GM19395 (cell line): ENCODE results near the gene ATF1.
"Not testable (repeated sequence)": the region's sequence is repeated elsewhere in the genome, so short reads cannot be mapped to it uniquely, and the experiment has no call there.

Experiments
- ATAC-seq: cut with Tn5 transposase; IDR thresholded peaks from one replicate; pipeline ENCODE4 v1.9.1; 2021; ENCODE audit warnings: mild to moderate bottlenecking, moderate library complexity; ENCODE audit not compliant: unreplicated experiment

The ATF1 gene

DNA sequence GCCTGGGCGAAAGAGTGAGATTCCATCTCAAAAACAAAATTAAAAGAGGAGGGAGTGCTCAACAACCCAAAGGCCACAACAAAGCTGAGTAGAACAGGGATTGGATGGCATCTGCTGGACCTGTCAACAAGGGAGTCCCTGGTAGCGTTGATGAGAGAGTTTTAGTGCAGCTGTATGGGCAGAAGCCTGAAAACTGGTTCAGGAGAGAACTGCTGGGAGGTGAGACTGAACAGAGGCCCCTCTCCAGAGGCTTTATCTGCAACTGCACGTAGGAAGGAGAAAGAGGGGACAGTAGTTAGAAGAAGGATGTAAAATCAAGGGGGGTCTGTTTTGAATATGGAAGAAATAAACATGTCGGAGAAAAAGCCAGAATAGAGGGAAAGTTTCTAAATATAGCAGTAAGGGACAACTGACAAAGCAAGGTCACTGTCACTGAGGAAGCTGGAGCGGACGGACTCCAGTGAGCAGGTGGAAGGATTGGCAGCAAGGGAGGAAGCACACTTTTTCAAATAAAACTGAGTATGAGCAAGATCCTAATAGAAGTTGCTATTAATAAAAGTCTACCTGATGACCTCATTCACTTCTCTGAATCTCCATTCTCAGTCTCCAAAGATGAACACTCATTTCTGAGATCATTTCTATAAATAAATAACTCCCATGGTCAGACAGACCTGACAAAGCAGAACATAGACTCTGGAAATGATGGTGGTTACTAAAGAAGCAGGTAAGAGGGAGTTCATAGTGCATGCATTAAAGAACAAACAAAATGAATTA lies 11.8 kb upstream of the ATF1 start:
- ATAC-seq = no peak

- ATAC-seq = no peak
Measured at GRCh38 chr12:50753232-50753769, 10.6 kb upstream of the ATF1 start.

DNA sequence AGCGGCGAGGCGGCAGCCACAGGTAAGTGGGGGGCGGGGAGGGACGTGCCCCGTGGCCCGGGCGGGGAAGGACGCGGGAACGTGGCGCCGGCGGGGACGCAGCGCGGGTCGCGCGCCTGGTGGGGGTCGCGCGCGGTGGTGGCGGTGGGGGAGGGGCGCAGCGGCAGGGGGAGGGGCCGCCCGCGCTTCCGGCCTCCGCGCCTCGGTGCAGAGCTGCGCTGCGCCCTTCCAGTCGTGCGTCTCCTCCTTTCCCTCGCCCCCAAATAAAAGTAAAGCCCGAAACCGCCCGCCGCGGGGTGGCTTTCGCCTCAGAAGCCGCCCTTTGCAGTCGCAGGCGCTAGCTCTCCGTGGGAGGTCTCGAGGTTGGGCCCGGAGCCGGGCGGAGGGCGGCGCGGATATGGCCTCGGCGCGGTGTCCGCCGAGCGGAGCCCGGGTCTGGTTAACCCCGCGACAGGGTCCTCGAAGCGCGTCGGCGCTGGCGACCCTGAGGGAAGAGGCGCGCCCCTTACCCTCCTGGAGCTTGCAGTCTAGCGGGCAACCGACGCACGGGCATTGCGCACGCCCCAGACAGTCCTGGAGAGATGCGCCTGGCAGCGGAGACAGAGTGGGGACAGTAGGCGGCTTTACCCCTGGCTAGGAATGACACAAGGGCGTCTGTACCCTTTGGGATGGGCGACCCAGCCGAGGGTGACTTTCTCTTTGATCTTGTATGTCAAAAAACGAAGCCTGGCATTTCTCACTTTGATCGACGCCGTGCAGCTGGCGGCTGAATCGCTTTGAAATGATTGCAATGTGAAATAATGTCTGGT lies 589 bp downstream of the ATF1 start:
- ATAC-seq = peak; percentile 36

DNA sequence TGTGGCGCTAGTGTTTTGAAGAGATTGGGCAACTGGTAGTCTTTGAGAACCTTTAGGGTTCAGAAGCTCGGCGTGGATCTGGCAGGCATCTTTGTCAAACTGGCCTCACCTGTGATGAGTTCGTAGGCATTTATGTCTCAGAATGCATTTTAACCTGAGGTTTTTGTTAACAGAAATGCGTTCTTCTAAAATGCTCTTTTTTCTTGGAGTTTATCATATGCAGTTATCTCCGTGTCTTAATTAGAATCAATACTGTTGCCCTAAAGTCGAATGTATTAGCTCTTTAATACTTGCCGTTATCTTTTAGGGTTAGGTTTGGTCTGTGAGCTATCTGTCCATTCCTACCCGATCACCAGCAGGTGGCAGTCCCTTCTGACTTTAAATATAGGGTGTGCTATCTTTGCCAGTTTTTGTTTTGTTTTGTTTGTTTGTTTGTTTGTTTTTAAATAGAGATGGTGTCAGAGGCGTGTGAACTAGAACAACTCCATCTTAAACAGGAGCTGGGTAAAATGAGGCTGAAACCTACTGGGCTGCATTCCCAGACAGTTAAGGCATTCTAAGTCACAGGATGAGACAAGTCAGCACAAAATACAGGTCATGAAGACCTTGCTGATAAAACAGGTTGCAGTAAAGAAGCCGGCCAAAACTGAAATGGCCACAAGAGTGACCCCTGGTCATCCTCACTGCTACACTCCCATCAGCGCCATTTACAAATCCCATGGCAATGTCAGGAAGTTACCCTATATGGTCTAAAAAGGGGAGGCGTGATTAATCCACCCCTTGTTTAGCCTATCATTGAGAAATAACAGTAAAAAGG lies 1.4 kb downstream of the ATF1 start:
- peak; percentile 18 for ATAC-seq

GRCh38 chr12:50768391-50768790 lies 4.5 kb downstream of the ATF1 start:
- no peak for ATAC-seq

DNA sequence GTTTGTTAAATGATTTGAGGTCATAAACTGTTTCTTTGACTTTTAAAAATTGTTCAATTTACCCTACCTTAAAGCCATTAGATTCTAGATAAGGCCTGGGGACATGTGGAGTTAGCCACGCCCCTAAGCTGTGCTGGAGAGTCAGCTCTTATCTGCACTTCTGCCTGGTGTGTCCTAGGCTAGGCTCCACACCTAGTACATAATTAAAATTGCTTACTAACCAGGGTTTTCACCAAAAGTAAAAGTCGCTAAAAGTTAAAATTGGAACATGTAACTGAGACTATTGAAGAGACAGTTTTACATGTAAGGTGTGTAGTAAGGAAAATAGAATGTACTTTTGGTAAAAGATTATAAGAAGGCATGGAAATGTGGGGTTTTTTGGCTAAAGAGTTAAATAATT lies 4.9 kb downstream of the ATF1 start:
- not testable (repeated sequence) for ATAC-seq

- no peak for ATAC-seq
Measured at GRCh38 chr12:50771409-50771808, 7.5 kb downstream of the ATF1 start.

GRCh38 chr12:50772470-50772869 lies 8.6 kb downstream of the ATF1 start:
- no peak for ATAC-seq

- no peak for ATAC-seq
Measured at GRCh38 chr12:50772877-50773276, 9.0 kb downstream of the ATF1 start.

DNA sequence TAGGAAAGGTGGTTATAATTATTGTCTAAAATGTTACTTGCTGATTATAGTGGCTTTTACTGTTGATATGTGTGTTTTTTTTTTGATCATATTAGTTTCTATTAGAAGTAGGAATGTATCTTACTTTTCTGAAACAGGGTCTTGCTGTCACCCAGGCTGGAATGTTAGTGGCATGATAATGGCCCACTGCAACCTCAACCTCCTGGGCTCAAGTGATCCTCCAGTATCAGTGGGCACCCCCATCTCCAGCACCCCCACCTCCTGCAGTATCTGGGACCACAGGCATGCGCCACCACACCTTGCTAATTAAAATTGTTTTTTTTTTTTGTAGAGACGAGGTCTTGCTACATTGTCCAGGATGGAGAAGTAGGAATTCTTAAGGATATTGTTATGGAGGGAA lies 11.3 kb downstream of the ATF1 start:
- ATAC-seq = no peak

- ATAC-seq = no peak
Measured at GRCh38 chr12:50776749-50777728, 13.1 kb downstream of the ATF1 start.

DNA sequence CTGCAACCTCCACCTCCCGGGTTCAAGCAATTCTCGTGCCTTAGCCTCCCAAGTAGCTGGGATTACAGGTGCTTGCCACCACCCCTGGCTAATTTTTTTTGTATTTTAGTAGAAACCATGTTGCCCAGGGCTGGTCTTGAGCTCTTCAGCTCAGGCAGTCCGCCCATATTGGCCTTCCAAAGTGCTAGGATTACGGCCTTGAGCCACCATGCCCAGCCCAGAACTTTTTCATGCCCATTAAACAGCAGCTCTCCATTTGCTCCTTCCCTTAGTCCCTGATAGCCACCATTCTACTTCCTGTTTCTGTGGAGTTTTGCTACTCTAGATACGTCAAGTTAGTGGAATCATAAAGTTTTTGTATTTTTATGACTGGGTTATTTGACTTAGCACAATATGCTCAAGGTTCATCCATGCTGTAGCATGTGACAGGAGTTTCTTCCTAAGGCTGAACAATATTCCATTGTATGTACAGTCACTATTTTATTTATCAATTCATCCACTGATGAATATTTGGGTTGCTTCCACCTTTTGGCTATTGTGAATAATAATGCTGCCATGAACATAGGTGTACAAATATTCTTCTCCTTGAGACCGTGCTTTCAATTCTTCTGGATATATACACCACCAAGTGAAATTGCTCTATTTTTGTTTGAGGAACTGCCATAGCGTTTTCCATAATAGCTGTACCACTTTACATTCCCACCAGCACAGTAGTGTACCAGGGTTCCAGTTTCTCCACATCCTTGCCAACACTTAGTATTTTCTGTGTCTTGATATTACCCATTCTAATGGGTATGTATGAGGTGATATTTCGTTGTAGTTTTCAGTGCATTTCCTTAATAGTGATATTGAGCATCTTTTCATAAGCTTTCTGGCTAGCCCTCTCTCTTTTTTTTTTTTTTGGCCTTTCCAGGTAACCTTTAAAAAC lies 15.0 kb downstream of the ATF1 start:
- ATAC-seq = no peak

DNA sequence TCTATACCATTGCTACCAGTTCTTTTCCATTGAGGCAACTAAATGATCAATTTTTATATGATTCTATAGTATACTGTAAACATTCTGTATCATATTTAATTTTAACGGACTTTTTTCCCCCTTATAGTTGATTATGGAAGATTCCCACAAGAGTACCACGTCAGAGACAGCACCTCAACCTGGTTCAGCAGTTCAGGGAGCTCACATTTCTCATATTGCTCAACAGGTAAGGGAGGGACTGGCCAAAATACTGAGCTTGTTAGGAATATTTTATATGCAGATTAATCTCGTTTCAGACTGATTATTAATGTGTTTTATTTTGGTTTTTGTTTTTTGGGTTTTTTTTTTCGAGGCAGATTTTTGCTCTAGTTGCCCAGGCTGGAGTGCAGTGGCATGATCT lies 16.1 kb downstream of the ATF1 start:
- no peak for ATAC-seq

DNA sequence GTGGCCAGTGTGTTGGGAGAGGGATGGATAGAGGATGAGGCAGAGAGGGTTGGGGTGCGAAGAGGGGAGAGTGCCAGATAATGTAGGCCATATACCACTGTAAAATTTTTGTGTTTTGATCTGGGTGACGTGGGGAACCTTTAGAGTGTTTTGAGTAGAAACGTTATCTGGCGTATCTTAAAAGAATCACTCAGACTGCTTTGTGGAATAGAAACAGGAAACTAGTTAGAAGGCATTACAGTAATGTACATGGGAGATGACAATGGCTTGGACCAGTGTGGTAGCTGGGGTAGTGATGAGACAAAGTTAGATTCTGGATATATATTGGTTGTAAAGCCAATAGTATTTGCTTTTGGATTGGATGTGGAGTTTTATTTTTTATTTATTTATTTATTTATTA lies 20.6 kb downstream of the ATF1 start:
- no peak for ATAC-seq

DNA sequence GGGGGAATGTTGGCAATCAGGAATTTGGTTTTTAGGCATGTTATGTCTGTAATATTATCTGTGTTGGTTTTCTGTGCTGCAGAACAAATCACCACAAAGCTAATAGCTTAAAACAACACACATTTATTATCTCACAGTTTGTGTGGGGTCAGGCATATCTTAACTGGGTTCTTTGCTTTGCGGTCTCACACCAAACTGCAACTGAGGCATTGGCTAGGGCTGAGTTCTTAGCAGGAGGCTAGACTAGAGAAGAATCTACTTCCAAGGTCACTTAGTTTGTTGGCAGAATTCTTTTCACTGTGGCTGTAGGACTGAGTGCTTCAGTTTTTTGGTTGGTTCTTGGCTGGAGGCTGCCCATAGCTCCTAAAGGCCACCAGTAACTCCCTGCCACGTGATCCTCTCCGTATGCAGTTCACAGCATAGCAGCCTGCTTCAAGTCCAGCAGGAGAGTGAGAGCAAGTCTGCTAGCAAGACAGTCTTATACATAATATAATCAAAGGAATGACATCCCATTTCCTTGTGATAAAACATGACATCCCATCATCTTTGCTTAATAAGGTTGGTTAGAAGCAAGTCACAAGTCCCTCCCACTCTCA lies 21.6 kb downstream of the ATF1 start:
- no peak for ATAC-seq

DNA sequence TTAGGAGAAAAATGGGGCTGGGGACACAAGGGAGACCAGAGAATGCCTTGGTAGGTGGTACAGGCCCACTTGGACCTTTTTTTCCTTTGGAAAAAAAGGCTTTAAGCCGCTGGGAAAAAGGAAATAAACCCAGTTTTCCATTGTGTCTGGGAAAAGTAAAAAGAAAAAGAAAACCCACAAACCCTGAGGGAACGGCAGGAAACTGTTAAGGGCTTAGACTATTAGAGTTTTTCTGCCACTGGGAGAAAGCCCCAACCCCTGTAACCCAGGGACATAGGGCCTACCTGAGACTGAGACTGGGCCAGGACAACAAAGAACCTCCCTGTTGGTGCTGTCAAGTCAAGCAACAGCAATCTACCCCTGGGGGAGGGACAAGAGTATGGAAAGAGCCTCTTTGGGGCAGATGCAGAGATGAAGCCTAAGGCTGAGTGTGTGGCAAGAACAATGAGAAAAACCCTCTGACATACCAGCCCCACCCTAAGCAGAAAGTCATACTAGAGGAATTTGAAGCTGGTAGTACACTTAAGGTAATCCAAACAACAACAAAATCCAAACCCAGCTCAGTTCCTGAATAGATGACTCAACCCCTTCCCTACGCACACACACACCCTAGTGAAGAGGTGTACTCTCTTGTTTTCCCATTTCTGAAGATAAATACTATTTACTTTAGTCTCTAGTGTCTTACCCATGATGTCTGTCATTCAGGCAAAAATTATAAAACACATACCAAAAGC lies 22.8 kb downstream of the ATF1 start:
- ATAC-seq = no peak

DNA sequence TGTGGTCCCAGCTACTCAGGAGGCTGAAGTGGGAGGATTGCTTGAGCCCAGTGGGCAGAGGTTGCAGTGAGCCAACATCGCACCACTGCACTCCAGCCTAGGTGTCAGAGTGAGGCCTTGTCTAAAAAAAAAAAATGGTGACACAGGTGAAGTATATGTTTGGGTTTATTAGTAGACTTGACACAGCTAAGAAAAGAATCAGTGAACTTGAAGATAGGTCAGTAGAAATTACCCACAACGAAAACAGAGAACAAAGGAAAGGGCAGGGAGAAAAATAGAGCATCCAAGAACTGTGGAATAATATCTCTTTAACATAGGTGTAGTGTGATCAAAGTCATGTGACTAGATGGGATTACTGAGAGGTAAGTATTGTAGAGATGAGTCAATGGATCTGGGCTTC lies 23.7 kb downstream of the ATF1 start:
- no peak for ATAC-seq

GRCh38 chr12:50788561-50788960 lies 24.7 kb downstream of the ATF1 start:
- no peak for ATAC-seq
